ENCODE measurements around the gene TTC31. TPM values are rescaled to one million over a fixed set of nuclear protein-coding genes. Genes with fewer than 3 reads are reported as not detected.

Gene TTC31
- total RNA-seq, 2 experiments from 2014 or later, result 20.3 to 21.9 TPM

GRCh38 chr2:74471332-74472065, 11.4 kb upstream of the TTC31 start:
- Mint-ChIP-seq H3K27ac (peak overlapping the region; percentile 93), H3K36me3 (ENCODE audit: low read depth) (peaks cover 22% of the 10 kb centered on the region), H3K4me1 (ENCODE audit: low read depth) (peaks cover 16% of the 10 kb centered on the region), H3K9me3 (no peaks in the 10 kb centered on the region), H3K4me3 (peak overlapping the region; percentile 95), H3K27me3 (no peaks in the 10 kb centered on the region)
- intact Hi-C loops (cut with micrococcal nuclease), result no loop called here
- TF ChIP-seq, protein P1, sequence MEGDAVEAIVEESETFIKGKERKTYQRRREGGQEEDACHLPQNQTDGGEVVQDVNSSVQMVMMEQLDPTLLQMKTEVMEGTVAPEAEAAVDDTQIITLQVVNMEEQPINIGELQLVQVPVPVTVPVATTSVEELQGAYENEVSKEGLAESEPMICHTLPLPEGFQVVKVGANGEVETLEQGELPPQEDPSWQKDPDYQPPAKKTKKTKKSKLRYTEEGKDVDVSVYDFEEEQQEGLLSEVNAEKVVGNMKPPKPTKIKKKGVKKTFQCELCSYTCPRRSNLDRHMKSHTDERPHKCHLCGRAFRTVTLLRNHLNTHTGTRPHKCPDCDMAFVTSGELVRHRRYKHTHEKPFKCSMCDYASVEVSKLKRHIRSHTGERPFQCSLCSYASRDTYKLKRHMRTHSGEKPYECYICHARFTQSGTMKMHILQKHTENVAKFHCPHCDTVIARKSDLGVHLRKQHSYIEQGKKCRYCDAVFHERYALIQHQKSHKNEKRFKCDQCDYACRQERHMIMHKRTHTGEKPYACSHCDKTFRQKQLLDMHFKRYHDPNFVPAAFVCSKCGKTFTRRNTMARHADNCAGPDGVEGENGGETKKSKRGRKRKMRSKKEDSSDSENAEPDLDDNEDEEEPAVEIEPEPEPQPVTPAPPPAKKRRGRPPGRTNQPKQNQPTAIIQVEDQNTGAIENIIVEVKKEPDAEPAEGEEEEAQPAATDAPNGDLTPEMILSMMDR (IDR thresholded peaks at IDR 0.05), result no peak
- POLR2A ChIA-PET, result interaction anchor here (0.8 to 3.2 kb wide), 9 partner anchors 10 to 734 kb away, joined by 3 to 43 read pairs (median 4); partner anchors contain the start of genes CCDC142, TPRKB, TTC31 and WBP1
- ATAC-seq, result no peak
- no peak for DNase-seq
- CTCF ChIA-PET, result interaction anchor here (1.3 to 2.7 kb wide), 4 partner anchors 10 to 15 kb away, joined by 5 to 35 read pairs (median 9); partner anchors contain the start of genes CCDC142, TTC31 and WBP1

DNA sequence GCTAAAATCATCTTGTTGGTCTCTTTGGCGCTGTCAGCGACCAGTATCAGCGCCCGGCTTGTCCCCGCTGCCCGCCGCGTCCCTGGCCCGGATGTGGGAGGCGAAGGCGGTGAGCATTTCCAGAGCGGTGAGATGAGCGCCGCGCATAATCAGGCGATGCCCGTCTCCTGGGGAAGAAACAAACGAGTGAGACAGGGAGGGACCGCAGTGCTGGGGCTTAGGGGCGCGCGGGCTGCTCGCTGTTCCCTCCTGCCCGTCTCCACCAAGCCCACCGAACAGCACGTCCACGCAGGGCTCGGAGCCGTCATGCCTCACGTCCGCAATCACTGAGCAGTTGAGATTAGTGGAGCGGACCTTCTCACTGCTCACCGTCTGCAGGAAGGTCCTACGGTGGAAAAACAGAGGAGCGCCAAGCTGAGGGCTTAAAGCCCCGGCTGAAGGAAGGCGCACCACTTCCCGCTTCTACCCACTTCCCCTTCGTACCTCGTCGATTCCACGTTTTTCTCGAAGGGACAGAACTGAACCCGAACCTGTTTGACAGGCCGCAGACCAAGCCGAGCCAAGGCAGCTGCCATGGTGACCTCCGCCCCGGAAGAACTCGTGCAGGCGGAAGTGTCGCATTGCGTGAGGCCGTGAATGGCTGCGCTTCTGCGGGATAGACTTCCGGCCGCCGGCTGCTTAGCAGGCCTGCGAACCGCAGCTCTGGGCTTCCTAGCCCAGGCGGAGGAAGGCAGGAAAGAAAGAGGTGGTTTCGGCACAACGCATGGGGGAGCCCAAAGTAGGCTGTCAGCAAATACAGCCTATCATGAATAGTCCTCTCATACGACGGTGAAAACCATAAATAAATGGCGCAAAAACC, 10.6 kb upstream of the TTC31 start, which contains the start of gene MRPL53:
Gene MRPL53 (minus strand): TSS at position 595 of the 859 bp plus-strand sequence. CDS start 20 bp downstream, at position 575.
- TF ChIP-seq, protein P1 (IDR thresholded peaks at IDR 0.05), result no peak
- Mint-ChIP-seq H3K9me3 (no peaks in the 10 kb centered on the region), H3K36me3 (ENCODE audit: low read depth) (peaks cover 25% of the 10 kb centered on the region), H3K4me3 (peak within 1 kb of the TSS; percentile 95), H3K27me3 (no peaks in the 10 kb centered on the region), H3K4me1 (ENCODE audit: low read depth) (peaks cover 16% of the 10 kb centered on the region), H3K27ac (peak within 1 kb of the TSS; percentile 93)
- ChIA-PET POLR2A (interaction anchor here (0.7 to 3.2 kb wide), 17 partner anchors 8 to 735 kb away, joined by 3 to 43 read pairs (median 4); partner anchors contain the start of genes C2orf81, CCDC142, INO80B and TPRKB), CTCF (interaction anchor here (1.0 to 3.8 kb wide), 9 partner anchors 10 to 116 kb away, joined by 3 to 35 read pairs (median 5); partner anchors contain the start of genes CCDC142, TTC31 and WBP1)
- DNase-seq (peak; percentile 96), ATAC-seq (peak; percentile 92)
- intact Hi-C loops (cut with micrococcal nuclease), result no loop called here

GRCh38 chr2:74472945-74473258, 10.0 kb upstream of the TTC31 start:
- peaks cover 19% of the 10 kb centered on the region for H3K4me1 Mint-ChIP-seq (ENCODE audit: low read depth)
- peak overlapping the region; percentile 93 for H3K27ac Mint-ChIP-seq
- DNase-seq (no peak), ATAC-seq (no peak)
- TF ChIP-seq, protein P1 (IDR thresholded peaks at IDR 0.05), result no peak
- intact Hi-C loops (cut with micrococcal nuclease), result no loop called here
- CTCF ChIA-PET, result interaction anchor here (1.0 to 3.8 kb wide), 8 partner anchors 9 to 115 kb away, joined by 3 to 35 read pairs (median 6); partner anchors contain the start of genes CCDC142, TTC31 and WBP1
- POLR2A ChIA-PET, result interaction anchor here (0.6 to 3.2 kb wide), 17 partner anchors 8 to 736 kb away, joined by 3 to 43 read pairs (median 4); partner anchors contain the start of genes C2orf81, CCDC142, INO80B and TPRKB
- peak overlapping the region; percentile 95 for H3K4me3 Mint-ChIP-seq
- H3K9me3 Mint-ChIP-seq, result no peaks in the 10 kb centered on the region
- peaks cover 29% of the 10 kb centered on the region for H3K36me3 Mint-ChIP-seq (ENCODE audit: low read depth)
- H3K27me3 Mint-ChIP-seq, result no peaks in the 10 kb centered on the region

DNA sequence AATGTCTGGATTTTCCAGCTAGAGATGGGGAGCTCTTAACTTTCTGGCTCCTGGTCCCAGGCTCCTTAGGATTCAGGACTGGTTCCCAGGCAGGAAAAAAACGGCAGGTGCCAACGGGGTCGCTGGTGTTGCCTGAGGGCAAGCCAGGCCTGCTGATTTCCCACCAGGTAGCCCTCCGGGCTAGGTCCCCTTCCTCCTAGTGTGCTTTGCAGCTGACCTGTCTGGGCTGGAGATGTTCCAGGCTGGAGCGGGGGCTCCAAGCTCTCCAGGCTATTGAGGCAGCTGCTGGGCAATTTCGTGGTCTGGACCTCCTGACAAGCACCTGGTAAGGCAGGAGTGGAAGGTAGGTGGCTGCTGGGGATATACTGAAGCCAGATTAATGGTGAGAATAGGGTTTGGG, 8.4 kb upstream of the TTC31 start:
- DNase-seq, result no peak
- H3K4me3 Mint-ChIP-seq, result no peak overlapping the region
- no peak for ATAC-seq
- H3K36me3 Mint-ChIP-seq (ENCODE audit: low read depth), result peaks cover 33% of the 10 kb centered on the region
- POLR2A ChIA-PET, result interaction anchor here (1.0 to 2.9 kb wide), 3 partner anchors 8 to 21 kb away, joined by 3 to 43 read pairs (median 4); partner anchors contain the start of genes CCDC142 and TTC31
- intact Hi-C loops (cut with micrococcal nuclease), result no loop called here
- H3K4me1 Mint-ChIP-seq (ENCODE audit: low read depth), result peaks cover 22% of the 10 kb centered on the region
- no peaks in the 10 kb centered on the region for H3K27me3 Mint-ChIP-seq
- no peak overlapping the region for H3K27ac Mint-ChIP-seq
- TF ChIP-seq, protein P1 (IDR thresholded peaks at IDR 0.05), result no peak
- H3K9me3 Mint-ChIP-seq, result no peaks in the 10 kb centered on the region
- CTCF ChIA-PET, result interaction anchor here (0.7 to 3.8 kb wide), 7 partner anchors 8 to 114 kb away, joined by 3 to 20 read pairs (median 4); partner anchors contain the start of genes CCDC142, DQX1 and TTC31

Measured in activated CD8-positive, alpha-beta T cell treated with anti-CD3 and anti-CD28 coated beads for 36 hours (primary cell).